GM23248 (cell line): Measurements from ENCODE around the gene PAN2. TPM values are rescaled to one million over a fixed set of nuclear protein-coding genes. Genes with fewer than 3 reads are reported as not detected.

Source experiments
- DNase-seq: peaks from one replicate; pipeline ENCODE4 v3.0.0-alpha.2; 2015
- H2AFZ ChIP-seq: fragments of 200-600 bp; sonication (generic); 2 replicates; pipeline ENCODE4 v1.6.1; 2016; ENCODE audit warnings: antibody characterized with exemption
- H3F3A ChIP-seq: fragments of 200-600 bp; sonication (generic); 2 replicates; pipeline ENCODE4 v1.6.1; 2016; ENCODE audit warnings: mild to moderate bottlenecking, antibody characterized with exemption, mixed run types; ENCODE audit not compliant: insufficient read depth
- H3K27ac ChIP-seq: fragments of 200-600 bp; sonication (generic); 2 replicates; pipeline ENCODE4 v1.5.1; 2016; ENCODE audit warnings: mild to moderate bottlenecking
- H3K27me3 ChIP-seq: fragments of 200-600 bp; sonication (generic); replicated peaks from 2 replicates; pipeline ENCODE4 v1.6.1; 2016; ENCODE audit warnings: mild to moderate bottlenecking; ENCODE audit not compliant: insufficient read depth
- H3K36me3 ChIP-seq: fragments of 200-600 bp; sonication (generic); 2 replicates; pipeline ENCODE4 v1.6.1; 2016; ENCODE audit warnings: low read depth, mild to moderate bottlenecking
- H3K4me1 ChIP-seq: fragments of 200-600 bp; sonication (generic); 2 replicates; pipeline ENCODE4 v1.6.1; 2016; ENCODE audit warnings: mild to moderate bottlenecking; ENCODE audit not compliant: insufficient read depth
- H3K4me2 ChIP-seq: fragments of 200-600 bp; sonication (generic); one replicate; pipeline ENCODE4 v1.6.1; 2016; ENCODE audit warnings: mild to moderate bottlenecking; ENCODE audit not compliant: unreplicated experiment
- H3K4me3 ChIP-seq: fragments of 200-600 bp; sonication (generic); 2 replicates; pipeline ENCODE4 v1.5.1; 2016; ENCODE audit warnings: mild to moderate bottlenecking
- H3K79me2 ChIP-seq: fragments of 200-600 bp; sonication (generic); 2 replicates; pipeline ENCODE4 v1.6.1; 2016; ENCODE audit warnings: mild to moderate bottlenecking; ENCODE audit not compliant: insufficient read depth
- H3K9ac ChIP-seq: fragments of 200-600 bp; sonication (generic); 2 replicates; pipeline ENCODE4 v1.6.1; 2016; ENCODE audit warnings: mild to moderate bottlenecking
- H3K9me2 ChIP-seq: fragments of 200-600 bp; sonication (generic); 2 replicates; pipeline ENCODE4 v1.6.1; 2016; ENCODE audit warnings: mixed run types, mild to moderate bottlenecking, moderate library complexity; ENCODE audit not compliant: insufficient read depth
- H3K9me3 ChIP-seq: fragments of 200-600 bp; sonication (generic); one replicate; pipeline ENCODE4 v1.6.1; 2017; ENCODE audit warnings: low read depth
- H4K20me1 ChIP-seq: fragments of 200-600 bp; sonication (generic); 2 replicates; pipeline ENCODE4 v1.6.0; 2016; ENCODE audit not compliant: insufficient read depth
- EZH2 ChIP-seq: fragments of 200-600 bp; sonication (generic); IDR thresholded peaks from 2 replicates; pipeline ENCODE4 v1.6.1; 2018; ENCODE audit warnings: antibody characterized with exemption, mild to moderate bottlenecking; ENCODE audit not compliant: insufficient read depth, poor library complexity, severe bottlenecking
- EZH2phosphoT487 ChIP-seq: fragments of 200-600 bp; sonication (generic); IDR thresholded peaks from 2 replicates; pipeline ENCODE4 v1.6.1; 2018; ENCODE audit warnings: antibody characterized with exemption, moderate library complexity, mild to moderate bottlenecking, low read depth; ENCODE audit not compliant: insufficient read depth
- WGBS, 2 experiments: methylation state at CpG; one replicate each; pipeline ENCODE4 v1.1.6; 2015 to 2017; ENCODE audit warnings: low lambda C conversion rate in 2 of 2, low coverage in 1 of 2; ENCODE audit errors: missing lambda C conversion rate in 2 of 2; 5-methylcytosine and 5-hydroxymethylcytosine counted together
- in situ Hi-C: fragments of 300-500 bp; cut with MboI; formaldehyde crosslinking; loops from 2 replicates; pipeline ENCODE4 v1.15.0; 2020
- polyA plus RNA-seq: library from polyadenylated mRNA; unstranded; fragments of >200 nt; fragmentation: Nextera tagmentation; extraction: Ambion mirVana; gene quantifications from 2 replicates; pipeline ENCODE4 v1.2.1, GENCODE V29; 2016
- total RNA-seq: library from RNA; depleted of rRNA; stranded (reverse); fragments of >200 nt; shearing (Covaris generic); gene quantifications from 2 replicates; pipeline ENCODE4 v1.2.3, GENCODE V29; 2014

PAN2 gene
- total and polyA plus RNA-seq, 2 experiments from 2014 or later, result 9.1 to 20.2 TPM

- 0 to 1% methylated on average over 58 to 60 of the region's 62 CpGs for WGBS, 2 experiments
- Histone ChIP-seq H4K20me1 (no peaks in the 10 kb centered on the region), H3F3A (no peaks in the 10 kb centered on the region), H3K9me3 (no peaks in the 10 kb centered on the region), H3K4me1 (peaks cover 14% of the 10 kb centered on the region; the same call in 1 of the 2 replicates), H3K9me2 (no peaks in the 10 kb centered on the region), H2AFZ (peak within 1 kb of the TSS; percentile 87), H3K27ac (peak within 1 kb of the TSS; percentile 90), H3K4me2 (peak within 1 kb of the TSS; percentile 97), H3K36me3 (peaks cover 18% of the 10 kb centered on the region), H3K27me3 (no peaks in the 10 kb centered on the region), H3K79me2 (peaks cover 30% of the 10 kb centered on the region), H3K9ac (peak within 1 kb of the TSS; percentile 92), H3K4me3 (peak within 1 kb of the TSS; percentile 88)
- in situ Hi-C loops, result no loop called here
- TF ChIP-seq EZH2phosphoT487 (no peak), EZH2 (no peak)
- peak; percentile 97 for DNase-seq
Observed at GRCh38 chr12:56315622-56316473, 18.0 kb downstream of the PAN2 start, which contains the start of gene CNPY2. Gene CNPY2 (minus strand): TSS chr12:56315988. CDS start chr12:56315217, 771 bp downstream.

- Histone ChIP-seq H3K9ac (peak overlapping the region; percentile 92), H3K4me1 (peaks cover 14% of the 10 kb centered on the region; the same call in 1 of the 2 replicates), H3K4me3 (peak overlapping the region; percentile 88), H2AFZ (peak overlapping the region; percentile 87), H3K27ac (peak overlapping the region; percentile 90), H3K36me3 (peaks cover 23% of the 10 kb centered on the region), H3K79me2 (peaks cover 30% of the 10 kb centered on the region), H3K9me3 (no peaks in the 10 kb centered on the region), H3K27me3 (no peaks in the 10 kb centered on the region), H3F3A (no peaks in the 10 kb centered on the region; the same call in 1 of the 2 replicates), H4K20me1 (no peaks in the 10 kb centered on the region), H3K9me2 (no peaks in the 10 kb centered on the region), H3K4me2 (peak overlapping the region; percentile 97)
- in situ Hi-C loops, result no loop called here
- 0 to 1% methylated on average over 11 of the region's 11 CpGs for WGBS, 2 experiments
- TF ChIP-seq EZH2phosphoT487 (no peak), EZH2 (no peak)
- DNase-seq, result no peak
Observed at GRCh38 chr12:56315249-56315621, 18.6 kb downstream of the PAN2 start.

DNA sequence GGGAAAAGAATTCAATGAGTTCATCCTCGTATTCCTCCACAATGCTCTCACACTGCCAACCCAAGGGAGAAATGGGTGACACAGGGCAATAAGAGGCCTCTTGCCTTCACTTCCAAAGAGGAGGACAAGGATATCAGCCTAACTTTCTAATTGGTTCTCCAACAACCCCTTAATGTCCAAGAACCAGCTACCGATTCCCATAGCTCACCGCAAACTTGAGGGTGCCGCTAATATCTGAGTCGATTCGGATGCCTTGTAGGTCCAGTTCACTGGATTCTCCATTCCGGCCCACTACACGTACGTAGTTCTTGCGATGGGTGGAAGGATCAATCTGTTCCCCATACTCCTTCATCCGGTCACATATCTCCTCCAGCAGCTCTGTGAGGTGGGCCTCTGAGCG is 22.8 kb downstream of the PAN2 start:
- Histone ChIP-seq H4K20me1 (no peaks in the 10 kb centered on the region), H3K36me3 (peaks cover 32% of the 10 kb centered on the region), H3K9me3 (no peaks in the 10 kb centered on the region), H3K4me3 (no peak overlapping the region), H3K79me2 (peaks cover 42% of the 10 kb centered on the region), H3K4me1 (peaks cover 7% of the 10 kb centered on the region; the same call in 1 of the 2 replicates), H3K4me2 (no peak overlapping the region), H3F3A (no peaks in the 10 kb centered on the region; the same call in 1 of the 2 replicates), H3K27me3 (no peaks in the 10 kb centered on the region), H3K27ac (no peak overlapping the region), H2AFZ (no peak overlapping the region), H3K9ac (no peak overlapping the region), H3K9me2 (no peaks in the 10 kb centered on the region)
- WGBS, 2 experiments, result 95 to 98% methylated on average over 12 of the region's 12 CpGs
- DNase-seq, result no peak
- in situ Hi-C loops, result no loop called here
- TF ChIP-seq EZH2, result no peak
- no peak for TF ChIP-seq EZH2phosphoT487

GRCh38 chr12:56308714-56309113 is 25.1 kb downstream of the PAN2 start:
- H3K9me2 ChIP-seq, result no peaks in the 10 kb centered on the region
- no peaks in the 10 kb centered on the region for H3K4me1 ChIP-seq
- no peaks in the 10 kb centered on the region; the same call in 1 of the 2 replicates for H3F3A ChIP-seq
- no peaks in the 10 kb centered on the region for H4K20me1 ChIP-seq
- in situ Hi-C loops, result no loop called here
- H3K27ac ChIP-seq, result no peak overlapping the region
- no peaks in the 10 kb centered on the region for H3K9me3 ChIP-seq
- 92 to 96% methylated on average over 3 of the region's 3 CpGs for WGBS, 2 experiments
- no peak overlapping the region for H3K4me2 ChIP-seq
- H2AFZ ChIP-seq, result no peak overlapping the region
- no peak overlapping the region for H3K4me3 ChIP-seq
- H3K27me3 ChIP-seq, result no peaks in the 10 kb centered on the region
- H3K79me2 ChIP-seq, result peaks cover 23% of the 10 kb centered on the region
- peaks cover 28% of the 10 kb centered on the region for H3K36me3 ChIP-seq
- no peak for DNase-seq
- H3K9ac ChIP-seq, result no peak overlapping the region
- no peak for TF ChIP-seq EZH2phosphoT487
- TF ChIP-seq EZH2, result no peak
